Aorta (tissue), 5 donors: ENCODE measurements around the gene HNF4A. TPM values are rescaled to one million over a fixed set of nuclear protein-coding genes. Genes with fewer than 3 reads are reported as not detected.
A peak's percentile ranks its signal among the peaks of the same experiment; 100 is the strongest.

Experiments
- ATAC-seq: fragments of 200-7000 bp; cut with Tn5 transposase; one replicate; pipeline ENCODE4 v1.9.1; 2022; ENCODE audit warnings: moderate library complexity; ENCODE audit not compliant: low FRiP score
- DNase-seq, 2 donors: peaks; one replicate each; pipeline ENCODE4 v3.0.0-alpha.2; 2020
- H3K27ac ChIP-seq, 2 donors: one replicate each; pipeline ENCODE4 v1.5.1; 2013; ENCODE audit warnings: low read length in 2 of 2, mild to moderate bottlenecking in 2 of 2, moderate library complexity in 2 of 2, control low read depth in 1 of 2, inconsistent platforms in 1 of 2, low read depth in 1 of 2
- H3K27me3 ChIP-seq, 2 donors: one replicate each; pipeline ENCODE4 v1.6.1; 2013; ENCODE audit warnings: control low read depth in 1 of 2, low read length in 1 of 2, mild to moderate bottlenecking in 1 of 2, moderate library complexity in 1 of 2; ENCODE audit not compliant: insufficient read depth in 2 of 2, control insufficient read depth in 1 of 2
- H3K36me3 ChIP-seq, 2 donors: one replicate each; pipeline ENCODE4 v1.6.1; 2013; ENCODE audit warnings: control low read depth in 1 of 2, low read length in 1 of 2, mild to moderate bottlenecking in 1 of 2; ENCODE audit not compliant: insufficient read depth in 2 of 2, control insufficient read depth in 1 of 2
- H3K4me1 ChIP-seq, 2 donors: one replicate each; pipeline ENCODE4 v1.6.1; 2013; ENCODE audit warnings: low read length in 2 of 2, control low read depth in 1 of 2, mild to moderate bottlenecking in 1 of 2, moderate library complexity in 1 of 2; ENCODE audit not compliant: insufficient read depth in 2 of 2, control insufficient read depth in 1 of 2
- H3K4me3 ChIP-seq, 2 donors: one replicate each; pipeline ENCODE4 v1.5.1; 2013; ENCODE audit warnings: low read length in 2 of 2, control low read depth in 1 of 2, mild to moderate bottlenecking in 1 of 2
- H3K9me3 ChIP-seq: one replicate; pipeline ENCODE4 v1.6.1; 2013; ENCODE audit warnings: mild to moderate bottlenecking, low read length; ENCODE audit not compliant: control insufficient read depth
- WGBS, 2 donors: extraction: QIAGEN DNeasy Blood & Tissue Kit; methylation state at CpG; one replicate each; pipeline ENCODE4 v1.1.7; 2013; 5-methylcytosine and 5-hydroxymethylcytosine counted together
- intact Hi-C, 2 donors: fragments of 100-400 bp; cut with DNase I; formaldehyde crosslinking; loops; one replicate each; pipeline versions ENCODE4 v1.14.2 to v1.15.0; 2022
- polyA plus RNA-seq, 2 donors: library from polyadenylated mRNA; stranded (reverse); fragments of 200-250 nt; gene quantifications; one replicate each; pipeline ENCODE4 v1.2.3, GENCODE V29; 2013
- total RNA-seq, 2 donors: library from RNA; stranded (reverse); fragmentation: NEBNext Ultra II Directional; extraction: Animal tissue kit (Norgen Biotek cat#: 25700); gene quantifications; one replicate each; pipeline ENCODE4 v1.2.1, GENCODE V29; 2021
- donor health status: healthy with polysubstance abuse.
- donor health status: Bipolar disorder and iron deficiency.
- donor health status: DM: no; HTN: no; CAD: no.
- donor health status: DM: no; HTN: no; CAD: no.
- donor health status: DM: yes; HTN: yes; CAD: no.

HNF4A gene
- total and polyA plus RNA-seq, 4 donors = 0.05 to 11.8 TPM; not detected in 2

GRCh38 chr20:44429017-44429339, 73.5 kb downstream of the HNF4A start:
- Histone ChIP-seq H3K4me3 (no peak overlapping the region), H3K36me3 (no peaks in the 10 kb centered on the region), H3K9me3 (no peaks in the 10 kb centered on the region), H3K4me1 (no peaks in the 10 kb centered on the region), H3K27ac (no peak overlapping the region), H3K27me3 (no peaks in the 10 kb centered on the region)
- DNase-seq = peak in 1 of 2 donors; percentile 8
- ATAC-seq = no peak
- intact Hi-C loops = no loop called here
- 81 to 89% methylated on average over 2 of the region's 2 CpGs for WGBS, 2 donors

GRCh38 chr20:44429419-44430269, 74.1 kb downstream of the HNF4A start:
- H3K27me3 ChIP-seq = no peaks in the 10 kb centered on the region
- intact Hi-C loops = no loop called here
- H3K36me3 ChIP-seq = no peaks in the 10 kb centered on the region
- no peaks in the 10 kb centered on the region for H3K4me1 ChIP-seq
- WGBS, 2 donors = 90% methylated on average over 17 of the region's 17 CpGs
- ATAC-seq (no peak), DNase-seq (peak in 1 of 2 donors; percentile 47)
- no peaks in the 10 kb centered on the region for H3K9me3 ChIP-seq
- H3K27ac ChIP-seq = no peak overlapping the region
- H3K4me3 ChIP-seq = no peak overlapping the region

GRCh38 chr20:44430270-44431065, 75.0 kb downstream of the HNF4A start:
- no peak overlapping the region for H3K27ac ChIP-seq
- H3K4me1 ChIP-seq = no peaks in the 10 kb centered on the region
- peak in 1 of 2 donors; percentile 57 for DNase-seq
- H3K9me3 ChIP-seq = no peaks in the 10 kb centered on the region
- no peak for ATAC-seq
- no peak overlapping the region for H3K4me3 ChIP-seq
- intact Hi-C loops = no loop called here
- no peaks in the 10 kb centered on the region for H3K36me3 ChIP-seq
- no peaks in the 10 kb centered on the region for H3K27me3 ChIP-seq
- 83 to 84% methylated on average over 7 of the region's 7 CpGs for WGBS, 2 donors

GRCh38 chr20:44431118-44431501, 75.6 kb downstream of the HNF4A start:
- no peak for ATAC-seq
- intact Hi-C loops = no loop called here
- no peaks in the 10 kb centered on the region for H3K36me3 ChIP-seq
- H3K9me3 ChIP-seq = no peaks in the 10 kb centered on the region
- no peak overlapping the region for H3K27ac ChIP-seq
- H3K4me1 ChIP-seq = no peaks in the 10 kb centered on the region
- peak in 1 of 2 donors; percentile 37 for DNase-seq
- 36 to 48% methylated on average over 4 of the region's 4 CpGs for WGBS, 2 donors
- H3K27me3 ChIP-seq = no peaks in the 10 kb centered on the region
- H3K4me3 ChIP-seq = no peak overlapping the region

- DNase-seq (peak in 1 of 2 donors; percentile 55), ATAC-seq (no peak)
- H3K4me1 ChIP-seq = no peaks in the 10 kb centered on the region
- H3K9me3 ChIP-seq = no peaks in the 10 kb centered on the region
- no peaks in the 10 kb centered on the region for H3K36me3 ChIP-seq
- intact Hi-C loops = no loop called here
- 51 to 54% methylated on average over 11 of the region's 11 CpGs for WGBS, 2 donors
- no peaks in the 10 kb centered on the region for H3K27me3 ChIP-seq
- H3K27ac ChIP-seq = no peak overlapping the region
- H3K4me3 ChIP-seq = no peak overlapping the region
Observed at GRCh38 chr20:44431502-44432234, 76.2 kb downstream of the HNF4A start.

- DNase-seq = peak in 1 of 2 donors; percentile 30
- 77 to 84% methylated on average over 8 of the region's 8 CpGs for WGBS, 2 donors
- H3K36me3 ChIP-seq = no peaks in the 10 kb centered on the region
- no peak overlapping the region for H3K4me3 ChIP-seq
- no peaks in the 10 kb centered on the region for H3K4me1 ChIP-seq
- intact Hi-C loops = no loop called here
- no peaks in the 10 kb centered on the region for H3K27me3 ChIP-seq
- no peak for ATAC-seq
- H3K27ac ChIP-seq = no peak overlapping the region
- H3K9me3 ChIP-seq = no peaks in the 10 kb centered on the region
Observed at GRCh38 chr20:44432618-44433577, 77.4 kb downstream of the HNF4A start.

GRCh38 chr20:44433751-44434538, 78.4 kb downstream of the HNF4A start:
- Histone ChIP-seq H3K4me3 (no peak overlapping the region), H3K4me1 (no peaks in the 10 kb centered on the region), H3K27me3 (no peaks in the 10 kb centered on the region), H3K9me3 (no peaks in the 10 kb centered on the region), H3K27ac (no peak overlapping the region), H3K36me3 (no peaks in the 10 kb centered on the region)
- 69 to 76% methylated on average over 24 of the region's 24 CpGs for WGBS, 2 donors
- ATAC-seq = no peak
- peak in 1 of 2 donors; percentile 70 for DNase-seq
- intact Hi-C loops = no loop called here
